Stimulated activated CD4-positive, alpha-beta T cell treated with anti-CD3 and anti-CD28 coated beads, Interleukin-12 subunit alpha, Interleukin-12 subunit beta, amount 100 ng/mL, for 24 hours (primary cell): ENCODE measurements around the gene PRDM11.

ENCODE experiments used
- DNase-seq, 2 experiments: peaks; one replicate each; pipeline ENCODE4 v3.0.0-alpha.2; 2020; ENCODE audit warnings: low read depth in 2 of 2

Gene PRDM11

GRCh38 chr11:45157247-45158209, 11.1 kb downstream of the PRDM11 start:
- no peak for DNase-seq

GRCh38 chr11:45158210-45158731, 11.8 kb downstream of the PRDM11 start:
- no peak for DNase-seq

- DNase-seq: no peak
Measured at GRCh38 chr11:45158891-45159605, 12.6 kb downstream of the PRDM11 start.

DNA sequence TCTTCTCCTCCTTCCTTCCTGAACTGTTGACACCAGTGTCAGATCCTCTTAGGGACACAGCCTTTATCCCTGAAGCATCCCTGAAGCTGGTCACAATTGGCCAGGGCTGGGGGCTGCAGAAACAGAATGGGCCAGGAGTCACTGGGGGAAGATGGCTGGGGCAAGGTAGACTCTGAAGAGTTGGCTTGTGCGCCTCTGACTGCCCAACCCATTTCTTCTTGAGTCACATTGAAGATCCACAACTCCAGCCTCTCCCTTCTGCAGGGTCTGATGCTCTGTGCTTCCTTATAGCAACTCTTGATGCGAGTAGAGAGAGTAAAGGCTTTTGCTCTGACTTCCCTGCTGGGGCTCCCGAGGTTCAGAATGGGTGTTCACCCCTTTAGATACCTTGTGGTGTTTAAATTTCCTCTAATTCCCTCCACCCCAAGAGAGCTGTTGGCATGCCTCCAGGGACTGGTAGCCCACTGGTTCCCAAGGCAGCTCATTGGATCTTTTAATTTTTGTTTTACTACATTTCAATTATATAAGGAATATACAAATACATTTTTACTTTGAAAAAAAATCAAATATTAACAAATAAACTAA, 13.4 kb downstream of the PRDM11 start:
- DNase-seq: no peak

GRCh38 chr11:45161252-45162063, 15.0 kb downstream of the PRDM11 start:
- DNase-seq: no peak

DNA sequence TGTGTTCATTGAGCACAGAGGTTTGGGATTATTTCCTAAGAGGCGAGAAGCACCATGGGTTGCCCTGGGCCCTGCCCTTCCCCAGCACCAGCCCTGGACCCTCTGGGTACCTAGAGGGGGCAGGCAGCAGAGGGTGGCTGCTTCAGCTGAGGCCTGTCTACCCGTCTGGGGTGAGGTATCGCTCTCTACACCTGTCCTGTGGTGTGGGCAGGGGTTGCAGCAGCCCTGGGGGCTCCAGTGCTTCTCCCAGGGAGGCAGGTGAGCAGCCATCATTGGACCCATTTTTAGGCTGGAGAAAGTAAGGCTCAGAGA, 15.6 kb downstream of the PRDM11 start:
- DNase-seq: no peak

- DNase-seq: no peak
Measured at GRCh38 chr11:45162916-45163879, 16.8 kb downstream of the PRDM11 start.

DNA sequence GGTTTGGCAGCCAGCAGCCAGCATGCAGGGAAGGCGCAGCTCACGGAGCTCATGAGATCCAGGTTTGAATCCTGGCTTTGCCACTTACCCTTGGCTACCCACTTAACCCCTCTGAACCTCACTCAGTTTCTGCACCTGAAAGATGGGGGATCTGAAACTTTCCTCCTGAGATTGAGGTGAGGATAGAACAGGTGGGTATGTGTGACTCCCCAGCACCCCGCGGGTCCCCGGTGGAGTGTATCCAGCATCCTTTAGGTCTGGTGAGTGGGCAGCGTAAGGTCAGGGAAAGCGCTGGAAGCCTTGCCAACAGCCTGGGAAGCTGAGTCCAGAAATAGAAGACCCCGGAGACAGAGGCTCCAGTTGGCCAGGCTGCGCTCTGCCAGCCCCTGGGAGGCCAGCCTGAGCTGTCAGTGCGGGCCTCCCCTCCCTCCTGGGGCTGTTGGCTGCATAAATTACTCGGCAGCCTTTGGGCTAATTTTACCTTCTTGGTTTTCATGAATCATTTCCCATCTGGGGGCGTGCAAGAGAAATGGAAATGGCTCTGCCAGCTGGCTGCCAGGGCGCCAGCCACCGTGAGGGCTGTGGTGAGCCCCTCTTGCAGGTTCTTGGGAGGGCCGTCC, 17.6 kb downstream of the PRDM11 start:
- DNase-seq: no peak

GRCh38 chr11:45165386-45165785, 18.9 kb downstream of the PRDM11 start:
- DNase-seq: no peak

DNA sequence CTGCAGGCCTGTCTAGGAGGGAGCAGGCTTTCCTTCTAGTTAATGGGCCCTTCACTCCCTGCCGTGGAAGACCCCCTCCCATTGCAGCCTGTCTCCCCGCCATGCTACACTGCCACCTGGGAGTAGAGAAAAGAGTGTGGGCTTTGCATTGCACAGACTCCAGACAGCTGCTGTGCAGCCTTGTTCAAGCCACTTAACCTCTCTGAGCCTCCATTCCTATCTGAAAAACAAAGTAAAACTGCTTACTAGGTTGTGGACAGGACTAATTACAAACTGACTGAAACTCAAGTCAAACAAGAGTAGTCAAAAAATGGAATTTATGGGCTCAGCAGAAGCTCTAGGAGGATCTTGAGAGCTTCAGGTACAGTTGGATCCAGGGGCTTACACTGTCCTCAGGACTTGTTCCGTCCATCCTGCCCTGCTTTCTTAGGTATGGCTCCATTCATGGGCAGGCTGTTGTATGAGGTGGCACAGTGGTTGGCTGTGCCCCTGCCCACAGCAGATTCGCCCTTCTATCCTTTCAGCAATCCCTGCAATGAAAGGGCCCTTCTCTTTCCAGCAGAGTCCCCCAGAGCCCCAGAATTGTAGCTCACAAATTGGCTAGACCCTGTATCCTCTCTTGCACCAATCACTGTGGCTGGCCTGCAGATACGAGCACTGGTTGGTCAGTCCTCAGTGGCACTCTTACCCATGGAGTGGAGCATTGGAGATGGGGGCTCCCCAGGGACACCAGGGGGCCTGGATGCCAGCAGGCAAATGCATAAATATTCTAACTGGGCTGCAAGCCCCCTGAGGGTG, 19.6 kb downstream of the PRDM11 start:
- no peak for DNase-seq

GRCh38 chr11:45166604-45166897, 20.1 kb downstream of the PRDM11 start:
- no peak for DNase-seq

- no peak for DNase-seq
Measured at GRCh38 chr11:45167283-45167682, 20.8 kb downstream of the PRDM11 start.

- no peak for DNase-seq
Measured at GRCh38 chr11:45168366-45169130, 22.1 kb downstream of the PRDM11 start.

- no peak for DNase-seq
Measured at GRCh38 chr11:45169310-45170072, 23.1 kb downstream of the PRDM11 start.

DNA sequence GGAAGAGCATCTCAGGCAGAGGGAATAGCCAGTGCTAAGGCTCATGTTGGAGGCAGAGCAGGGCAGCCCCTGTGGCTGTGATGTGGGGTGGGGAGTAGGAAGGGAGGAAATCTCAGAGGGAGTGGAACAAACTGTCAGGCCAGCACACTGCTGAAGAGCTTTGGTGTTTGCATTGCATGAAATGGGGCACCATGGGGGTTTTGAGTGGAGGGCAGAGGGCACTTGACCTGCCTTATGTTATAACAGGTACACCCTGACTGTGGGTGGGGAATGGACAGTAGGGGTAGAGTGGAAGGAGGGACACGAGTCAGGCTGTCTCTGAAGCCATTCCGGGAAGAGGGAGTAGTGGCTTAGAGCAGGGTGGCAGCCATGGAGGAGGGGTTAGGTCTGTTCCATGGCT, 24.0 kb downstream of the PRDM11 start:
- DNase-seq: no peak

DNA sequence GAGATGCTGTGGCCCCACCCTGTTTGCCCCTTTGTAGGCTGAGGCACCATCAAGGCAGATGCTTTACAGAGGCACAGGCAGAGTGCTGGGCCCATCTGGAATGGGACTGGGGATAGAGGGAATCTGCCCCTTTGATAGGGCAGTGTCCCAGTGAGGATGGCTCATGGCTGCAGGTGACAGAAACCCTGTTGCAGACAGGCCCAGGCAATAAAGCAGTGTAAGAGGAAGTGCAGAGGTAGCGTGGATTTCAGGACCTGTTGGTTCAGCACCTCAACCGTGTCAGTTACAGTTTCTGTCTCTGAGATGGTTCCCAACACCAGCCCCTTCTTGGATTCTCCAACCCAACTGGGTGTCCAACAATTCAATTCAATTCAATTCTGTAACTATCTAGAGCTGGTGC, 25.1 kb downstream of the PRDM11 start:
- no peak for DNase-seq

GRCh38 chr11:45173064-45173463, 26.6 kb downstream of the PRDM11 start:
- DNase-seq: no peak
